ENCODE data around the gene IPO11.

IPO11 gene

GRCh38 chr5:62473209-62473608, 60.6 kb downstream of the IPO11 start:
- H3K36me3 ChIP-seq, result peaks cover 21% of the 10 kb centered on the region
- DNase-seq, result no peak

GRCh38 chr5:62475072-62475471, 62.5 kb downstream of the IPO11 start:
- TF ChIP-seq CTCF (IDR thresholded peaks at IDR 0.05; ENCODE audit: low read depth, low read length), result no peak
- Histone ChIP-seq H3K4me3 (ENCODE audit: low read depth, low read length) (no peak overlapping the region), H3K9me3 (ENCODE audit: severe bottlenecking) (no peaks in the 10 kb centered on the region), H3K27ac (no peak overlapping the region), H3K27me3 (ENCODE audit: insufficient read depth, low read depth, severe bottlenecking) (no peaks in the 10 kb centered on the region), H3K36me3 (peaks cover 6% of the 10 kb centered on the region)
- DNase-seq, result no peak

More at GRCh38 chr5:62473209-62473608, 60.6 kb downstream of the IPO11 start:
- no peak overlapping the region for H3K27ac ChIP-seq
- TF ChIP-seq CTCF (IDR thresholded peaks at IDR 0.05; ENCODE audit: low read depth, low read length), result no peak
- H3K4me3 ChIP-seq (ENCODE audit: low read depth, low read length), result no peak overlapping the region
- H3K27me3 ChIP-seq (ENCODE audit: insufficient read depth, low read depth, severe bottlenecking), result no peaks in the 10 kb centered on the region
- H3K9me3 ChIP-seq (ENCODE audit: severe bottlenecking), result no peaks in the 10 kb centered on the region

- DNase-seq, result no peak
- TF ChIP-seq CTCF (IDR thresholded peaks at IDR 0.05; ENCODE audit: low read depth, low read length), result no peak
- Histone ChIP-seq H3K27me3 (ENCODE audit: insufficient read depth, low read depth, severe bottlenecking) (no peaks in the 10 kb centered on the region), H3K27ac (no peak overlapping the region), H3K9me3 (ENCODE audit: severe bottlenecking) (no peaks in the 10 kb centered on the region), H3K4me3 (ENCODE audit: low read depth, low read length) (no peak overlapping the region), H3K36me3 (peaks cover 4% of the 10 kb centered on the region)
Observed at GRCh38 chr5:62477801-62478200, 65.2 kb downstream of the IPO11 start.

GRCh38 chr5:62483556-62483955, 71.0 kb downstream of the IPO11 start:
- no peak overlapping the region for H3K27ac ChIP-seq
- no peaks in the 10 kb centered on the region for H3K27me3 ChIP-seq (ENCODE audit: insufficient read depth, low read depth, severe bottlenecking)
- TF ChIP-seq CTCF (IDR thresholded peaks at IDR 0.05; ENCODE audit: low read depth, low read length), result no peak
- no peak for DNase-seq
- H3K36me3 ChIP-seq, result no peaks in the 10 kb centered on the region
- H3K9me3 ChIP-seq (ENCODE audit: severe bottlenecking), result no peaks in the 10 kb centered on the region
- H3K4me3 ChIP-seq (ENCODE audit: low read depth, low read length), result no peak overlapping the region

GRCh38 chr5:62486672-62487071, 74.1 kb downstream of the IPO11 start:
- no peak for TF ChIP-seq CTCF (IDR thresholded peaks at IDR 0.05; ENCODE audit: low read depth, low read length)
- Histone ChIP-seq H3K4me3 (ENCODE audit: low read depth, low read length) (no peak overlapping the region), H3K27me3 (ENCODE audit: insufficient read depth, low read depth, severe bottlenecking) (no peaks in the 10 kb centered on the region), H3K36me3 (peaks cover 14% of the 10 kb centered on the region), H3K9me3 (ENCODE audit: severe bottlenecking) (no peaks in the 10 kb centered on the region), H3K27ac (no peak overlapping the region)
- no peak for DNase-seq

- H3K4me3 ChIP-seq (ENCODE audit: low read depth, low read length), result no peak overlapping the region
- no peak overlapping the region for H3K27ac ChIP-seq
- no peak for DNase-seq
- no peaks in the 10 kb centered on the region for H3K27me3 ChIP-seq (ENCODE audit: insufficient read depth, low read depth, severe bottlenecking)
- no peaks in the 10 kb centered on the region for H3K9me3 ChIP-seq (ENCODE audit: severe bottlenecking)
- peaks cover 14% of the 10 kb centered on the region for H3K36me3 ChIP-seq
- TF ChIP-seq CTCF (IDR thresholded peaks at IDR 0.05; ENCODE audit: low read depth, low read length), result no peak
Observed at GRCh38 chr5:62488531-62488930, 76.0 kb downstream of the IPO11 start.
